DND-41 (cell line): ENCODE results near the gene MKI67.
"Not testable (repeated sequence)": the region's sequence is repeated elsewhere in the genome, so short reads cannot be mapped to it uniquely, and the experiment has no call there.

Experiments used
- EZH2 ChIP-seq: IDR thresholded peaks from 3 replicates; pipeline ENCODE4 v1.6.1; 2012; ENCODE audit warnings: borderline replicate concordance, low read depth, mild to moderate bottlenecking, moderate library complexity, low read length, inconsistent platforms; ENCODE audit not compliant: severe bottlenecking
- TF ChIP-seq, protein P1 (sequence below): IDR thresholded peaks from 2 replicates; pipeline ENCODE4 v1.5.1; 2012; ENCODE audit warnings: borderline replicate concordance, low read length, moderate library complexity, mild to moderate bottlenecking; ENCODE audit not compliant: poor library complexity, severe bottlenecking; ENCODE audit errors: extremely low read depth

DNA sequence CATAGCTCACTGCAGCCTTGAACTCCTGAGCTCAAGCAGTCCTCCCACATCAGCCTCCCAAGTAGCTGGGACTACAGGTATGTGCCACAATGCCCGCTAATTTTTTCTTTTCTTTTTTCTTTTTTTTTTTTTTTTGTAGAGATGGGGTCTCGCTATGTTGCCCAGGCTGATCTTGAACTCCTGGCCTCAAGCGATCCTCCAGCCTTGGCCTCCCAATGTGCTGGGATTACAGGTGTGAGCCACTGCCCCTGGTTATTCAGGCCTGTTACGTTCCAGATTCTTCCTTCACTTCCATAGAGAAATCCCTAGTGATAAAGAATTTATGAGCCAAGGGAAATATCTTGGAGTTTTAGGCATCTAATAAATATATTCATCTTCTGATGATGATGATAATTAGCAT is 31.6 kb downstream of the MKI67 start:
- TF ChIP-seq, protein P1, sequence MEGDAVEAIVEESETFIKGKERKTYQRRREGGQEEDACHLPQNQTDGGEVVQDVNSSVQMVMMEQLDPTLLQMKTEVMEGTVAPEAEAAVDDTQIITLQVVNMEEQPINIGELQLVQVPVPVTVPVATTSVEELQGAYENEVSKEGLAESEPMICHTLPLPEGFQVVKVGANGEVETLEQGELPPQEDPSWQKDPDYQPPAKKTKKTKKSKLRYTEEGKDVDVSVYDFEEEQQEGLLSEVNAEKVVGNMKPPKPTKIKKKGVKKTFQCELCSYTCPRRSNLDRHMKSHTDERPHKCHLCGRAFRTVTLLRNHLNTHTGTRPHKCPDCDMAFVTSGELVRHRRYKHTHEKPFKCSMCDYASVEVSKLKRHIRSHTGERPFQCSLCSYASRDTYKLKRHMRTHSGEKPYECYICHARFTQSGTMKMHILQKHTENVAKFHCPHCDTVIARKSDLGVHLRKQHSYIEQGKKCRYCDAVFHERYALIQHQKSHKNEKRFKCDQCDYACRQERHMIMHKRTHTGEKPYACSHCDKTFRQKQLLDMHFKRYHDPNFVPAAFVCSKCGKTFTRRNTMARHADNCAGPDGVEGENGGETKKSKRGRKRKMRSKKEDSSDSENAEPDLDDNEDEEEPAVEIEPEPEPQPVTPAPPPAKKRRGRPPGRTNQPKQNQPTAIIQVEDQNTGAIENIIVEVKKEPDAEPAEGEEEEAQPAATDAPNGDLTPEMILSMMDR: not testable (repeated sequence)
- not testable (repeated sequence) for TF ChIP-seq EZH2
